HG02981 (cell line): ENCODE data around the gene SH3GL2.
A peak's percentile ranks its signal among the peaks of the same experiment; 100 is the strongest.

Source experiments
- ATAC-seq: cut with Tn5 transposase; IDR thresholded peaks from one replicate; pipeline ENCODE4 v1.9.1; 2021; ENCODE audit warnings: mild to moderate bottlenecking, moderate library complexity; ENCODE audit not compliant: unreplicated experiment

Gene SH3GL2

DNA sequence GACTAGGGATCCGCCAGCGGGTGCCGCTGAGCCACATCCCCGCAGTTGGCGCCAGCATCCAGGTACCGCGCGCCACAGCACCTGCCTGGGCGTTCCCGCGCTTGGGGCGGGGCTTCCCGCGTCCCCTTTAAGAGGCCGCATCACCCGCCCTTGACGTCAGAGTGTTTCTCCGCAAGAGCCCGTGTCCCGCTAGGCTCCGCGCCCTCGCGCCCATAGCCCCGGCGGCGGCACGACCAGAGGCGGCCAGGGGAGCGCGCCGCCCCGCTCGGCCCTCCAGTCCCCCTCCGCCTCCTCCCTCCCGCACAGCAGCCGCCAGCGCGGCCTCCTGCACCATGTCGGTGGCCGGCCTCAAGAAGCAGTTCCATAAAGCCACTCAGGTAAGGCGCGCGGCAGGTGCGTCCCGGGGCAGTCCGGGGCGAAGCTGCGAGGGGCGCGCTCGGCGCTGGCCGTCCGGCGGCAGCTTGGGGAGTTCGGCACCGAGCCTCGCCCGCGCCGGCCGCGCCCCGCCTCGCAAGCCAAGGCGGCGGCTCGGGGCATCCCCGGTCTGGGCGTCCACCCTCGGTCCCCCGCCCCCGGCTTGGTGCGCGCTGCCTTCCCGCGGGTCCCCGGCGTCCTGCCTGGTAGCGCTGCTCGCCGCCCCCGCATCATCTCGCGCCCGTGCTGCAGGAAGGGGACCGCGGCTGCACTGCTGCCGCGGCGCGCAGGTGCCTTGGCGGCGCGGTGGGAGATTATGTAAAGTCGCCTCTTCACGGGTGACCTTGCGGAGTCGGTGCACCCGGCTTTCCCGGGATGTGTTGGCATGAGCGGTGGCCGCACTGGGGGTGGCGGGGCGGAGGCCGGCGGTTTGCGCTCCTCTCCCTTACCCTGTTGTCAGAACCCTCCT lies at the start of gene SH3GL2:
TSS of gene SH3GL2 (plus strand) at position 156 of the 883 bp plus-strand sequence.
- ATAC-seq = peak; percentile 67

- ATAC-seq = peak; percentile 91
Observed at GRCh38 chr9:17531642-17532254, 47.1 kb upstream of the SH3GL2 start.

- no peak for ATAC-seq
Observed at GRCh38 chr9:17532461-17532860, 46.4 kb upstream of the SH3GL2 start.

DNA sequence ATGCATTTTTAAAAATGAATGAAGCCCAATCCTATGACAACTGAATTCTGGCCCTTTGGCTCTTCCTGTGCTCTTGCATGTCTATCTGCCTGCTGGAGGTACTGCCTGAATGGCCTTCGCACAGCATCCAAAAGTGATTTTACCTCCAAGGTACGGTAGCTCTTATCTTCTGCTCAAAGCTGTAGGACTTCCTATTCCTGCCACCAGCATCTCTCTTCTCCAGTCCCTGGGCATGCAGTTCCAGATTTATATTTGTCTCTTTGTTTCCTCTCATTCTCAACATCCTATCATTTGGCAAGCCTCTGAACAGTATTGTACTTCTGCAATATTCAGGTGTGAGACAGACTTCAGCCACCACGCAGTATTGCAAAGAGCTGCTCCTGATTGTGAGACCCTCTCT lies 43.7 kb upstream of the SH3GL2 start:
- no peak for ATAC-seq

DNA sequence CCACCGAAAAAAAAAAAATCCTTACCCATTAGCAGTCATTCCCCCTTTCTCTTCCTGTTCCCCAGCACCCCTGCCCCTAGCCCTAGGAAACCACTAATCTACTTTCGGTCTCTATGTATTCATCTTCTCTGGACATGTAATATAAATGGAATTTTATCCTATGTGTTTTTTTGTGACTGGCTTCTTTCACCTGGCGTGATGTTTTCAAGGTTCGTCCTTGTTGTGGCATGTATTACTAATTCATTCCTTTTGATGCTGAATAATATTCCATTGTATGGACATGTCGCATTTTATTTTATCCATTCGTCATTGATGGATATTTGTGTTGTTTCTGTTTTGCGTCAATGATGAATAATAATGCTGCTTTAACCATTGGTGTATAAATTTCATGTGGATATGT lies 42.8 kb upstream of the SH3GL2 start:
- ATAC-seq = no peak

- no peak for ATAC-seq
Observed at GRCh38 chr9:17551023-17551422, 27.8 kb upstream of the SH3GL2 start.

- ATAC-seq = no peak
Observed at GRCh38 chr9:17555362-17556054, 23.4 kb upstream of the SH3GL2 start.

- ATAC-seq = no peak
Observed at GRCh38 chr9:17556255-17556654, 22.6 kb upstream of the SH3GL2 start.

DNA sequence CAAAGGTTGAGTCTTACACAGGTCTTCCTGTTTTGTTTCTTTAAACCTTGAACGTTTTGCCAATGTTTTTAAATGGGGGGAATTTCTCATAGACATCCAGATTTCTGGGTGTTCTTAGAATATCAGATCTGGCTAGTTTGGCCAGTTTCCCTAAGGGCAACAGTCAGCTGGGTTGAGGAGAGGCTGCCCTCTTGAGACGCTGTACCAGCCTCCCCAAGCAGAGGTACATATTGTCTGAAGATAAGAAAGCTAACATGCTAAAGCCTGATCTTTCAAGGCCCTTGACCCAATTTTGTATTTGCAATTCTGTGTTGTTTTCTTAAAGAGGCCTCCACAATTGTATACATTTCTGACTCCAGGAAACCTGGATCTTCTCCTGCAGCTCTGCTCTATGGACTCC lies 21.9 kb upstream of the SH3GL2 start:
- no peak for ATAC-seq

DNA sequence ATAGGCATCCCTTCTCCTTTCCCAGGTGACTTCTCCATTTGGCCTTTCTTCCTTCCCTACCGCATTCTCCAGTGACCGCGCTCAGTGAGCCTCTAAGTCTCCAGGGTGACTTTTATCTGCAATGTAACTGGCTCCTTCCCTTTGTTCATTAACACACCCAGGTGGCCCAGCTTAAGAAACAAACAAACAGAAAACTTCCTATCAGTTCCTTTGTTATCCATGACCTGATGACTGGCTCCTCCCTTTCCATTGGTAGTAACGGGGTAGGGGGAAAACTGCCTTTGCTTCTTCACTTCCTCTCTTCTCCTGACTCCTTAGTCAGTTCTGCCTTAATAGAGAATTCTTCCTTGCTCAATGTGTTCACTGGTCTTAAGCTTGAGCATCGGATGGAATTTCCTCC lies 7.0 kb upstream of the SH3GL2 start:
- no peak for ATAC-seq

- no peak for ATAC-seq
Observed at GRCh38 chr9:17574342-17574741, 4.5 kb upstream of the SH3GL2 start.

GRCh38 chr9:17578577-17578910 lies 322 bp upstream of the SH3GL2 start:
- ATAC-seq = peak; percentile 19

GRCh38 chr9:17580119-17580518 lies 1.3 kb downstream of the SH3GL2 start:
- no peak for ATAC-seq

- ATAC-seq = no peak
Observed at GRCh38 chr9:17587113-17587512, 8.2 kb downstream of the SH3GL2 start.

DNA sequence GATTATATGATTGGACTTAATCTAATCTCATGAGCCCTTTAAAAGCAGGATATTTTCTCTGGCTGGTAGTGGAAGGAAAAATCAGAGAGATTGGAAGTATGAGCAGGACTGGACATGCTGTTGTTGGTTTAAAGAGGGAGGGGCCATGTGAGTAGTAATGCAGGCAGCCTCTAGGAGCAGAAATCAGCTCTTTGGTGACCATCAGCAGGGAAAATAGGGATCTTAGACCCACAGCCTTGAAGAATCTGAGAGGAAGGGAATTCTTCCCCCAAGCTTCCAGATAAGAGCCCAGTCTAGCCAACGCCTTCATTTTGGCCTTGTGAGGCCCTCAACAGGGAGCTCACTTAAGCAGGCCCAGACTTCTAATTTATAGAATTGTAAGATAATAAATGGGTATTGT lies 9.5 kb downstream of the SH3GL2 start:
- no peak for ATAC-seq

DNA sequence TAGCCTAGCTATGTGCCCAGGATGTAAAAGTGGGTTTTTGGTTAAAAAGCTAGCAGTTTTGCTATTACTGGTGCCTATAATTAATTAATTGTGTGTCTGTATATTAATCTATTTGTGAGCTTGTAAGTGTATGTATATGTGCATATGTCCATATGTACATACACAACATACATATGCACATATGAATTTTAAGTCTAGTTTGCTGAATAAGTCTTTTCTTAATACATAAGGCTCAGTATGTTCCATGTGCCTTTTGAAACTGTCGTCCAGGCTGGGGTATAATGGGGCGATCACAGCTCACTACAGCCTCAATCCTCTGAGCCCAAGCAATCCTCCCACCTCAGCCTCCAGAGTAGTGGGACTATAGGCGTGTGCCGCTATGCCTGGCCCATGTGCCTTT lies 10.1 kb downstream of the SH3GL2 start:
- no peak for ATAC-seq

- ATAC-seq = no peak
Observed at GRCh38 chr9:17589771-17590170, 10.9 kb downstream of the SH3GL2 start.

DNA sequence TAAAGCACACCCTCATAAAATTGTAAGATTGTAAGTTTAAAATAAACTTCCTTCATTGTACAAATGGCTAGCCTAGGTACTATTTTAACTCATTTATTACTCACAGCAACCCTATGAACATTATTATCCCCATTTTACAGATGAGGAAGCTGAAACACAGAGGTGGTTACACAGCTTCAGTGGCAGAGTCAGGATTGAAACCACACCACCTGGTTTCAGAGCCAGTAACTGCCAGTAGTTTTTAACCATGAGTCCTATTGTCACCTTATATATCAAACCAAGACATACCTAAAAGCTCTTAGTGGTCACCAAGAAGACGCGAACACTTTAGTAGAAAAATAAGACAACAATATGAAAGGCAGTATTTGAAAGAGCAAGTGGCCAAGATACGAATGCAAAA lies 16.1 kb downstream of the SH3GL2 start:
- ATAC-seq = no peak

DNA sequence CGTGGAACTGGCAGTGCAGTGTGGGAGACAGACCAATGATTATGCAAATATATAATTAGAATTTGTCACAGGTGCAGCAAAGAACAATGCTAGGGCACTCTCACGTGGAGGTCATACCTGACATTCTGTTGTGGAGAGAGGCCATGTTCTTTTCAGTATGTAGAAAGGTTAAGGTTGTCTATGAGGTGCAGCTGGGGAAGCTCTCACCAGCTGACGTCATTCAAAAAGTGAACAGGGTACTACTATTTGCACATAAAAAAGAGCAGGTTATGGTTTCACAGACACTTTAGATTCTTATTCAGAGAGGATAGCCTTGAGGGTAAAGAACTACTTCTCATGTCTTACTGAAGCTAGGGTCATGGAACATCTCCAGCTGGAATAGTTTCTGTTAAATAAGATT lies 19.1 kb downstream of the SH3GL2 start:
- ATAC-seq = no peak

DNA sequence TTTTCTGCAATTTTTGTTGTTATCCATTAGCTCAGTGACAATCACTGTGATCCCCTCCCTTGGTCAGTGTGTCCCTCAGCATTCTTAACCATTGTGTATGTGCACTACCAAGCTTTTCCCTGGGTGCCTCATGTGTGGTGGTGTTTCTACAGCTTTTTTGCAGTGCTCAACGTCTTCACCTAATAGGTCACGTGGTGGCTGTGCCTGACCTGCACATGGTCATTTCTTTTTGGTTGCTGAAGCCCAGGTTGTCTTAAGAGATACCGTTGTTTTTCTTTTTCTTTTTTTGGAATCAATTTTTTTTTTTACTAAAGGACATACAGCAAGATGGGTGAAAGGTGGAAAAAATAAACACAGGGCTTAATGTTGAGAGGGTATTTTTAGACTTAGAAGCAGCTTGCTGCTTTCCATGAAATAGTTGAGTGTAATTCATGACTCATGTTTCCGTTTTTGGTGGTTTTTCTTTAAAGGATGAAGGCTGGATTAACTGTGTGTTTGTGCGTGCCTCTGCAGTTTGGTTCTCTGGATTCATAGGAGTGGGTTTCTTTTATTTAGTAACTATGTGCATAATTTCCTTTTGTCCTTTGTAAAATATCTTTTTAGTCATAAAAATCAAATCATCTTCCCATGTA lies 22.2 kb downstream of the SH3GL2 start:
- ATAC-seq = no peak

DNA sequence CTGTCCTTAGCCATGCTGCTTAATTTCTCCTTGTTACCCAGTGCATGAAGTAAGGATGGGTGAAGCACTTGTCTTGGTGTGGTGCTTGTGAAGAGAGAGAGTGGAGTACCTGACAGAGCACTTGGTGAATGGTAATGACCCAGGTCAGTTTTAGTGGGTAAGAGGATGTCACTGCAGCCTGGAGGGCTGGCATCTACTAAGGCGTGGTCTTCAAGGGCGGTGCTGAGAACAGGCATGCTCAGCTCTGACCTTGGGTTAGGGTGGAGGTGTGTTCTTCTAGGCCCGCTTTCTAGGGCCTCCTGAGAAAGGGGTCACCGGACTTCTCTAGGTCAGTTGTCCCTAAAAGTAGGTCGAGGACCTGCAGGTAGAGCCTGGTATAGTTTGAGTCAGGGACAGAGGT lies 25.7 kb downstream of the SH3GL2 start:
- no peak for ATAC-seq
